Activated CD8-positive, alpha-beta memory T cell treated with anti-CD3 and anti-CD28 coated beads, Interleukin-2, amount 10 ng/mL, durations not matched to agents 7 days and 5 days (primary cell): ENCODE measurements around the gene PKP3. TPM values are rescaled to one million over a fixed set of nuclear protein-coding genes. Genes with fewer than 3 reads are reported as not detected.
A peak's percentile ranks its signal among the peaks of the same experiment; 100 is the strongest.

Source experiments
- ATAC-seq: fragments of 150-1000 bp; cut with Tn5 transposase; one replicate; pipeline ENCODE4 v1.10.0; 2021; ENCODE audit warnings: moderate library complexity
- CTCF ChIA-PET: fragments of 350-600 bp; sonication (Branson Sonifier 250); formaldehyde crosslinking; loops from one replicate; lab custom pipeline; 2021; ENCODE audit warnings: antibody characterized with exemption; lab: Charles Lee
- DNase-seq: peaks from one replicate; pipeline ENCODE4 v3.0.0-alpha.2; 2020
- H3K27ac Mint-ChIP-seq: one replicate; pipeline ENCODE4 v1.8.0; 2021; ENCODE audit warnings: mild to moderate bottlenecking, mixed read lengths
- H3K27me3 Mint-ChIP-seq: one replicate; pipeline ENCODE4 v1.8.0; 2021; ENCODE audit warnings: mixed read lengths
- H3K36me3 Mint-ChIP-seq: one replicate; pipeline ENCODE4 v1.8.0; 2021; ENCODE audit warnings: mild to moderate bottlenecking, mixed read lengths
- H3K4me1 Mint-ChIP-seq: one replicate; pipeline ENCODE4 v1.8.0; 2021; ENCODE audit warnings: mixed read lengths
- H3K4me3 Mint-ChIP-seq: one replicate; pipeline ENCODE4 v1.8.0; 2021; ENCODE audit warnings: mild to moderate bottlenecking, moderate library complexity, mixed read lengths
- H3K9me3 Mint-ChIP-seq: one replicate; pipeline ENCODE4 v1.8.0; 2022; ENCODE audit warnings: low read depth, mixed read lengths
- total RNA-seq, 2 experiments: library from RNA; stranded (reverse); gene quantifications; one replicate each; pipeline ENCODE4 v1.2.3, GENCODE V29; 2021

Gene PKP3
- total RNA-seq, 2 experiments from 2014 or later: 0.09 to 0.18 TPM

DNA sequence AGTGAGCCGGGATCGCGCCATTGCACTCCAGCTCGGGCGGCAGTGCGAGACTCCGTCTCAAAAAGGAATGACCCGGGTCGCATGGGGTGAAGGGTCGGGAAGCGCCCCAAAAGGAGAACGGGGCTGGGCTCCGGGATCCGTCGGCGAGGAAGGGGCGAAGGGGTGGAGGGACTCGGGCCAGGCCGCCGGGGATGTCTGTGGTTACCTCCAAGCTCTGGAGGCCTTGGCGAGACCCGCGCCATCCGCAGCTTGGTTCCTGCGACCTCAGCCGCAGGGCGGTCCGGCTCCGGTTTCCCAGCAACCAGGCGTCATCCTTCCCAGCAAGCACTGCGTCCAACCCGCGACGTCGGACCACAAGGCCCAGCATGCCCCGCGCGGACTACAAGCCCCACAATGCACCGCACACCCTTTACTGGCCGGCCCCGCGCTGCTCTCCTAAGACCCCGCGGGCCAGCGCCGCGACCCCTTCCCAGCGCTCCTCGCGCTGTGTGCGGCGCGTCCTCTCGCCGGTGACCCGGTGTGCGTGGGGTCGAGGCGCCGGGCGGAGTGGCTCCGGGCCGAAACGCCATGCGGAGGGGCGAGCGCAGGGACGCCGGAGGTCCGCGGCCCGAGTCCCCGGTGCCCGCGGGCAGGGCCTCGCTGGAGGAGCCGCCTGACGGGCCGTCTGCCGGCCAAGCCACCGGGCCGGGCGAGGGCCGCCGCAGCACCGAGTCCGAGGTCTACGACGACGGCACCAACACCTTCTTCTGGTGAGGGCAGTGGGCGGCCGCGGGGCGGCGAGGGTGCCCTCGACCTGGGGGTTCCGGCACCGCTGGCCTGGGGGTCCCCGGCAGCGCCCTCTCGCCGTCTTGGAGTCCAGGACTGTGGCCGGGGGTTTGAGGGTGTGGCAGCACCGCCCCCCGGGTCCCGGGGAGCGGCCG is 56.1 kb downstream of the PKP3 start, which contains the start of gene PTDSS2:
PTDSS2 (plus strand) TSS at position 391 of the 920 bp plus-strand sequence; CDS start at position 568, 177 bp downstream.
- peak; percentile 98 for DNase-seq
- H3K27me3 Mint-ChIP-seq: no peaks in the 10 kb centered on the region
- peak; percentile 79 for ATAC-seq
- peak within 1 kb of the TSS; percentile 90 for H3K4me3 Mint-ChIP-seq
- H3K27ac Mint-ChIP-seq: peak within 1 kb of the TSS; percentile 90
- CTCF ChIA-PET: interaction anchor here (0.6 to 6.5 kb wide), 19 partner anchors 11 to 266 kb away, joined by 3 to 95 read pairs (median 10); partner anchors contain the start of genes RNH1 and SIGIRR
- H3K4me1 Mint-ChIP-seq: peaks cover 34% of the 10 kb centered on the region
- peaks cover 8% of the 10 kb centered on the region for H3K36me3 Mint-ChIP-seq
- H3K9me3 Mint-ChIP-seq: no peaks in the 10 kb centered on the region

DNA sequence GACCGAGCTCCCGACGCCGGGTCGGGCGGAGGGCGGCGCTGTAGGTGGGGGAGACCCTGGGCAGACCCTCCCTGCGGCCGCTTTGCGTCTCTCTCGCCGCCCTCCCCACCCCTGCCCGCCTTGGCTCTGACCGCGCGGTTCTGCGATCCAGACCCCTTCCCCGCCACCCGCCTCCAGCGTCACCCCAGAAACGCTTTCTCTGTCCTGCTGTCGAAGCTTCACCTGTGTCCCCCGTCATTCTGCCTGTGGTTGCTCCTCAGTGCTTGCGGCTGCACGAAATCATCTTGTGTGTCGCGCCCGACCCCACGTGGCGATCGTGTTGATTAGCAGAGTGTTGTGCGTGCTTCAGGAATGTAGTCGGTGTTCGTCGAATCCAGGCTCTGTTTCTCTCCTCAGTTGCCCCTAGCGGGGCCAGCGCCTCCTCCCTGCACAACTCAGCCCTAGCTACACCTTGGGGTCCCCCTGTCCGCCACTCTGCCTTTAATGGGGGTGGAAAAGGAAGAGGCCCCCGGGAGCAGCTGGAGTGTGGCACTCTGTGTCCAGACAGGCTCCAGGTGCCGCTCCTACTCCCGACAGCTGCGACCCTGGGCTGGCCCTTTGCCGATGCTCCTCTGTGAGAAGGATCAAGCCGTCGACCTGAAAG is 56.9 kb downstream of the PKP3 start:
- Mint-ChIP-seq H3K27ac (peak overlapping the region; percentile 85), H3K4me3 (peak overlapping the region; percentile 82), H3K36me3 (peaks cover 9% of the 10 kb centered on the region), H3K27me3 (no peaks in the 10 kb centered on the region), H3K4me1 (peaks cover 39% of the 10 kb centered on the region), H3K9me3 (no peaks in the 10 kb centered on the region)
- ATAC-seq (peak; percentile 5), DNase-seq (peak; percentile 87)
- CTCF ChIA-PET: interaction anchor here (0.8 to 6.5 kb wide), 12 partner anchors 11 to 273 kb away, joined by 3 to 95 read pairs (median 25); partner anchors contain the start of genes RNH1 and SIGIRR

DNA sequence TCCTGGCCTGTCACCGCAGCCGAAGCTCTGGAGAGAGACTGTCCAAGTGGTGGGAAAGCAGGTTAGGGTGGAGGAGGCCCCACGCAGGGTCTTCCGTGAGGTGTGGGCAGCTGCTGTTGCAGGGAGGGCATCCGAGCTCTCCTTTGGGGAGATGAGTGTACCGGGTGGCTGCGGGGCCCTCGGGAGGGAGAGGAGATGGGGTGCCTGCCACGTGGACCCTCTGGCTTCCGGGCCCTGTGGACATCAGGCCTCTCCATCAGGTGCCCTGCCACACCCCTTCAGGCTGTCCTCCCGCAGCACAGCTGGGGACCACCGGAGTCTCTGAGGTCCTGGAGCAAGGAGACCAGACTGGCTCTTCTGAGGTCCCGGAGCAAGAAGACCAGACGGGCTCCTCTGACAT is 57.7 kb downstream of the PKP3 start:
- DNase-seq: no peak
- peaks cover 9% of the 10 kb centered on the region for H3K36me3 Mint-ChIP-seq
- no peak overlapping the region for H3K4me3 Mint-ChIP-seq
- H3K27ac Mint-ChIP-seq: no peak overlapping the region
- peaks cover 47% of the 10 kb centered on the region for H3K4me1 Mint-ChIP-seq
- CTCF ChIA-PET: interaction anchor here (1.4 to 6.5 kb wide), 8 partner anchors 12 to 272 kb away, joined by 4 to 95 read pairs (median 30); partner anchors contain the start of genes RNH1 and SIGIRR
- no peaks in the 10 kb centered on the region for H3K9me3 Mint-ChIP-seq
- no peak for ATAC-seq
- no peaks in the 10 kb centered on the region for H3K27me3 Mint-ChIP-seq

DNA sequence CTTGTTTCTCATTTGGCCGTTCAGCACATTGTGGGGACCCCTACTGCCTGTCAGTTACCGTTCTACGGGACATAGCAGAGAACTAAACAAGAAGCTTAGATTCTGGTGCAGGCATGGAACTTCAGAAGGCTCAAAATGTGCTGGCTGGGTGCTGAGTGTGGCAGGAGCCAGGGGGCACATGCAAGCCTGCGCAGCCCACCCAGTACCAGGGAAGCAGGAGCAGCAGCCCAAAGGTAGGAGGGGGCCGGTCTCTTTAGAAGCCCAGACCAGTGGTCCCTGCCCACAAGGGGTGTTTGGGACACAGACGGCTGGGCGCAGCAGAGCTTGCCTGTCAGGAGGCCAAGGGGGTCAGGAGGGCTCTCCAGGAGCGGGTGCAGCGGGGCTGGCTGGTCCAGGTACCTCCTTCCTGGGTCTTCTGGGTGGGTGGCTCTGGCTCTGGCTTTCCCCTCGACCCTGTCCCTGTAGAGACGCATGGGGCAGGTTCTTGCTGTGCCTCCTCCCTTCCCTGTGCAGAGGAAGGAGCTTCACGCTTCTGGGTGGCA is 58.3 kb downstream of the PKP3 start:
- peaks cover 11% of the 10 kb centered on the region for H3K36me3 Mint-ChIP-seq
- H3K4me3 Mint-ChIP-seq: no peak overlapping the region
- H3K27me3 Mint-ChIP-seq: no peaks in the 10 kb centered on the region
- H3K9me3 Mint-ChIP-seq: no peaks in the 10 kb centered on the region
- CTCF ChIA-PET: interaction anchor here (1.4 to 6.5 kb wide), 6 partner anchors 37 to 271 kb away, joined by 4 to 74 read pairs (median 20); partner anchors contain the start of genes RNH1 and SIGIRR
- no peak for ATAC-seq
- no peak overlapping the region for H3K27ac Mint-ChIP-seq
- DNase-seq: no peak
- H3K4me1 Mint-ChIP-seq: peaks cover 53% of the 10 kb centered on the region

DNA sequence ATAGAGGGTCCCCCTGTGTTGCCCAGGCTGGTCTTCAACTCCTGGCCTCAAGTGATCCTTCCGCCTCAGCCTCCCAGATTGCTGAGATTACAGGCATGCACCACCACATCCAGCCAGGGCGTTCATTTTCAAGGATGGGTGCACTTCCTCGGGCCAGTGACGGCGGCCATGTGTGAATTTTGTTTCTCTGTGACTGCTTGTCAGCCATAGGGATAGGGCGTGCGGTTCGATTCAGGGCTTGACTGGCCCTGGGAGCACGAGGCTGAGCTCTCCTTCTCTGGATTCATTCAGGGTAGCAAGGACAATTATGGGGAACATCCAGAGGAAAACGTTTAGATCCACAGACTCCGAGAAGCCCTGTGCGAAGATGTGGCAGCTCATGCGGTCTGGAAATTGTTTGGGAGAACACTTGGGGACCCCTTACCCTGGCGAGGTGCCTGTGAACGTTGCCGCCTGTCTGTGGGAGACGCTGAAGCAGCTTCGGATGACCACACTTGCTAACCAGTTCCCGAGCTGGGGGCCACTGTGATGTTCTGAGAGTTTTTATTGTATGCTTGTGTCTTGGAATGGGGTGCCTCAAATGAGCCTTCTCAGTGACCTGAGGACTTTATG is 59.0 kb downstream of the PKP3 start:
- Mint-ChIP-seq H3K27ac (no peak overlapping the region), H3K9me3 (no peaks in the 10 kb centered on the region), H3K27me3 (no peaks in the 10 kb centered on the region), H3K4me3 (no peak overlapping the region), H3K4me1 (peaks cover 57% of the 10 kb centered on the region), H3K36me3 (peaks cover 11% of the 10 kb centered on the region)
- ATAC-seq: no peak
- CTCF ChIA-PET: interaction anchor here (1.2 to 6.5 kb wide), 6 partner anchors 38 to 271 kb away, joined by 3 to 74 read pairs (median 6); partner anchors contain the start of genes RNH1 and SIGIRR
- no peak for DNase-seq

DNA sequence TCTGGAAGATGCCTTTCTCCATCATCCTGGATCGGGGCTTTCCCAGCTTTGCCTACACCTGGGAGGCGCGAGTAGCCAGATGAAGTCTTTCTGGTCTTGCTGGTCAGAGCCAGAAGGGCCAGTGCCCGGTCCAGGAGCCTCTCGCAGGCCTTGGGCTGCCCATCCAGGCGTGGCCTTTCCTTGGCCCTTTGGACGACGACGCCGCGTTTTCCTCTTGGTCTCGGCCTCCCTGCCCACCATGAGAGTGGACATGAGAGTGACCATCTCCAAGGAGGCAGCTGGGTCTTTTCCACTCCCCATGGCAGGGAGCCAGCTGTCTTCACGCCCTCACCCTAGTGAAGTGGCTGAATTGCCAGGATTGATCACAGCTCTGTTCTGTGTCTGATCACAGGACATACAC is 59.6 kb downstream of the PKP3 start:
- Mint-ChIP-seq H3K4me3 (no peak overlapping the region), H3K27me3 (no peaks in the 10 kb centered on the region), H3K4me1 (peaks cover 55% of the 10 kb centered on the region), H3K27ac (no peak overlapping the region), H3K9me3 (no peaks in the 10 kb centered on the region), H3K36me3 (peaks cover 11% of the 10 kb centered on the region)
- no peak for DNase-seq
- CTCF ChIA-PET: interaction anchor here (1.2 to 6.5 kb wide), 3 partner anchors 52 to 65 kb away, joined by 3 to 33 read pairs (median 5); partner anchors contain the start of gene RNH1
- no peak for ATAC-seq

DNA sequence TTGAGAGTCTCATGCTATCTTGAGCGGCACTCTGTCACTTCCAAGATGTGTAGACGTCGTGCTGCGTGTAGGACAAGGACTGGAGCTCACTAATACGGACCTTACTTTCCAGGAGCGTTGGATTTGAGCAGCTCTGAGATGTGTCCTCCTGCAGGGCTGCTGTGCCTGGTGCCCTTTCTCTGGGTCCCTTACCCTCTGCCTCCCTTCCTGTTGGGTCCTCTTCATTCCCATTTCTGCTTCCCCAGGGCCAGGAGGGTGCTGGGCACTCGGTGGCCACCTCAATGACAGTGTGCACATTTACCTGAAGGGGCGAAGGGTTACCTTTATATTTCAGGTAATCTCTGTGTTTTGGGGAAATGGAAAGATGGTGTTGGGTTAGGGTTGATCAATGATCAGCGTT is 60.0 kb downstream of the PKP3 start:
- no peak for DNase-seq
- H3K27ac Mint-ChIP-seq: no peak overlapping the region
- H3K36me3 Mint-ChIP-seq: peaks cover 11% of the 10 kb centered on the region
- CTCF ChIA-PET: interaction anchor here (1.5 to 6.5 kb wide), 2 partner anchors 51 to 65 kb away, joined by 5 to 33 read pairs; partner anchors contain the start of gene RNH1
- H3K9me3 Mint-ChIP-seq: no peaks in the 10 kb centered on the region
- no peak for ATAC-seq
- H3K4me1 Mint-ChIP-seq: peaks cover 51% of the 10 kb centered on the region
- H3K4me3 Mint-ChIP-seq: no peak overlapping the region
- no peaks in the 10 kb centered on the region for H3K27me3 Mint-ChIP-seq

Other genes with a start within 250 kb of the PKP3 start
- not detected for gene SCGB1C1, start 201.1 kb upstream of the PKP3 start, total RNA-seq
- 10 to 100 TPM; 28.8 to 31.7 TPM for gene BET1L, start 186.8 kb upstream of the PKP3 start, total RNA-seq
- 100 to 1,000 TPM; 110 to 113 TPM for gene RIC8A, start 186.5 kb upstream of the PKP3 start, total RNA-seq
- gene SIRT3, start 157.9 kb upstream of the PKP3 start, total RNA-seq: 10 to 100 TPM; 12.8 to 15.9 TPM
- 100 to 1,000 TPM; 166 to 199 TPM for gene PSMD13, start 157.2 kb upstream of the PKP3 start, total RNA-seq
- gene NLRP6, start 115.8 kb upstream of the PKP3 start, total RNA-seq: 1 to 10 TPM; 3.8 to 6.9 TPM
- gene PGGHG, start 105.1 kb upstream of the PKP3 start, total RNA-seq: 100 to 1,000 TPM; 214 to 229 TPM
- gene IFITM5, start 94.7 kb upstream of the PKP3 start, total RNA-seq: not detected
- gene IFITM2, start 86.4 kb upstream of the PKP3 start, total RNA-seq: 1,000 to 10,000 TPM in 1 of 2 experiments, 100 to 1,000 TPM in 1; 646 to 1,401 TPM
- 100 to 1,000 TPM; 459 to 909 TPM for gene IFITM1, start 80.2 kb upstream of the PKP3 start, total RNA-seq
- 100 to 1,000 TPM in 1 of 2 experiments, 10 to 100 TPM in 1; 53.7 to 166 TPM for gene IFITM3, start 73.3 kb upstream of the PKP3 start, total RNA-seq
- gene B4GALNT4, start 24.7 kb upstream of the PKP3 start, total RNA-seq: under 1 TPM in 1 of 2 experiments, not detected in 1; 0.32 TPM
- 100 to 1,000 TPM in 1 of 2 experiments, 10 to 100 TPM in 1; 96.2 to 198 TPM for gene SIGIRR, start 20.8 kb downstream of the PKP3 start, total RNA-seq
- gene ANO9, start 47.8 kb downstream of the PKP3 start, total RNA-seq: 10 to 100 TPM; 33.0 to 79.4 TPM
- 10 to 100 TPM; 26.6 to 31.2 TPM for gene PTDSS2, start 56.1 kb downstream of the PKP3 start, total RNA-seq
- 100 to 1,000 TPM in 1 of 2 experiments, 10 to 100 TPM in 1; 98.4 to 113 TPM for gene RNH1, start 113.0 kb downstream of the PKP3 start, total RNA-seq
- gene HRAS, start 141.4 kb downstream of the PKP3 start, total RNA-seq: 10 to 100 TPM; 50.7 to 53.8 TPM
- 1 to 10 TPM; 1.7 to 2.1 TPM for gene LRRC56, start 143.3 kb downstream of the PKP3 start, total RNA-seq
- 1 to 10 TPM in 1 of 2 experiments, under 1 TPM in 1; 0.23 to 1.3 TPM for gene LMNTD2, start 166.5 kb downstream of the PKP3 start, total RNA-seq
- 10 to 100 TPM; 20.8 to 32.1 TPM for gene RASSF7, start 166.8 kb downstream of the PKP3 start, total RNA-seq
- 10 to 100 TPM; 60.2 to 62.0 TPM for gene PHRF1, start 182.3 kb downstream of the PKP3 start, total RNA-seq
- gene IRF7, start 221.7 kb downstream of the PKP3 start, total RNA-seq: 100 to 1,000 TPM; 146 to 267 TPM
- gene CDHR5, start 230.7 kb downstream of the PKP3 start, total RNA-seq: not detected
- not detected for gene SCT, start 233.0 kb downstream of the PKP3 start, total RNA-seq
- under 1 TPM; 0.16 to 0.41 TPM for gene DRD4, start 243.1 kb downstream of the PKP3 start, total RNA-seq